ENCODE measurements around the gene MZB1. TPM values are rescaled to one million over a fixed set of nuclear protein-coding genes. Genes with fewer than 3 reads are reported as not detected.

The MZB1 gene
- total RNA-seq, 4 donors from 2014 or later: 1.1 to 6.0 TPM; not detected in 2

- intact Hi-C loops (cut with DNase I): no loop called here
These were observed 9.9 kb downstream of the MZB1 start for GRCh38 chr5:139379626-139380449.

DNA sequence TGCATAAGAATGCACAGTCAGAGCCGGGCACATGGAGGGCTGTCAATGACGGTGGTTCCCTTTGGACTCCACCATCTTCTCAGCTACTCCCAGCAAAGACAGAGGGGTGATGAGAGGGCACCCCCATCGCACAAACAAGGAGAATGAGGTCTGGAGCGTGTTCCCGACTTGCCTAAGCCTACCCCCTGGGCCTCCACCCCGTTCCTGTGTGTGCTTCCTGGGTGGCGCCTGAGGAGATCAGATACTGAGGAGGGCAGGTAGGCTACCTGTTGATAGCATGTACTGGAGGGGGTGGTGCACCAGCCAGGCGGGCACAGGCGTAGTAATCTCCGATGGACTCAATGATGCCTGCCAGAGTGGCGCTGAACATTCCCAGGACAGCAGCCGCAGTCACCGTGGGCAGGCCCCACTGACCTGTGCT lies 10.8 kb downstream of the MZB1 start:
- 83 to 87% methylated on average over 12 to 13 of the region's 13 CpGs for WGBS, 2 donors
- intact Hi-C loops (cut with DNase I): no loop called here
- peaks cover 3% of the 10 kb centered on the region in 2 donors for H3K4me1 ChIP-seq
- no peaks in the 10 kb centered on the region for H3K9me3 ChIP-seq
- H3K27ac ChIP-seq: no peak overlapping the region
- no peak for DNase-seq
- TF ChIP-seq POLR2A (IDR thresholded peaks at IDR 0.05) (no peak), CTCF (IDR thresholded peaks at IDR 0.05) (no peak)
- no peaks in the 10 kb centered on the region for H3K27me3 ChIP-seq
- H3K4me3 ChIP-seq (replicated peaks in 1 of 3): no peak overlapping the region
- H3K36me3 ChIP-seq: no peaks in the 10 kb centered on the region

More at GRCh38 chr5:139379626-139380449, 9.9 kb downstream of the MZB1 start:
- 88% methylated on average over 11 to 15 of the region's 15 CpGs for WGBS, 2 donors
- no peak overlapping the region for H3K4me3 ChIP-seq (replicated peaks in 1 of 3)
- no peak for TF ChIP-seq CTCF (IDR thresholded peaks at IDR 0.05)
- no peak for TF ChIP-seq POLR2A (IDR thresholded peaks at IDR 0.05)
- H3K36me3 ChIP-seq: no peaks in the 10 kb centered on the region
- H3K9me3 ChIP-seq: no peaks in the 10 kb centered on the region
- no peaks in the 10 kb centered on the region for H3K27me3 ChIP-seq
- H3K27ac ChIP-seq: no peak overlapping the region
- peaks cover 0 to 9% of the 10 kb centered on the region in 2 donors for H3K4me1 ChIP-seq
- no peak for DNase-seq

DNA sequence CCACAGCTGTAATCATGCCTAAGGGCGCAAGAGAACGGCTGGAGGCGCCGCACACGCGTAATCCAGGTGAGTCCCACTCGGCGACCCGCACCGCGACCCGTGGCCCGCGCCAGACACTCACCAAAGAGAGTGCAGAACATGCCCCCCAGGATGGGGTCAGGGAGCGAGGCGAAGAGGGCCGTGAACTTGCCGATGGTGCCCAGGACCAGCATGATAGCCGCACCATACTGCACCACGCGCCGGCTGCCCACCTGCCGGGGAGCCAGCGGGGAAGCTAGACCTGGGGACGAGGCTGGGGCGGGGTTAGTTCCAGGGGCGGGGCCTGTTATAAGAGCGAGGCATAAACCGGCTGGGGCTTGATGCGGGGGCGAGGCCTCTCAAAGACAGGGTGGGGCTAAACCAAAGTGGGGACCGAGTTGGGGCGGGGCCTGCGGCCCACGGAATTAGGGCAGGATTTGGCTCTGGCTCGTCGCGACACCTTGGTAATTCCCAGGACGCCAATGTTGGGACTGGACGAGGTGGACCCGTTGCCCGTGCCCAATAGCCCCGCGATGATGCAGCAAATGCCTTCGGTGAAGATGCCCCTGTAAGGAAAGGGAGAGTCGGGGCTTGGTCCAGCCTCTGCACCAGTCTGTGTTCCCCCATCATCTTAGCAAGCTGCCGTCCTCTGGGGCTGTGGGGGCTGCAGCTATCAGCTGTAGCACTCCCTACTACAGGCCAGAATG lies 11.4 kb downstream of the MZB1 start:
- no peak for TF ChIP-seq CTCF (IDR thresholded peaks at IDR 0.05)
- TF ChIP-seq POLR2A (IDR thresholded peaks at IDR 0.05): no peak
- Histone ChIP-seq H3K9me3 (no peaks in the 10 kb centered on the region), H3K27ac (no peak overlapping the region), H3K4me1 (peaks cover 9 to 10% of the 10 kb centered on the region in 2 donors), H3K4me3 (replicated peaks in 1 of 3) (no peak overlapping the region), H3K36me3 (no peaks in the 10 kb centered on the region), H3K27me3 (no peaks in the 10 kb centered on the region)
- peak in 1 of 2 donors; percentile 24 for DNase-seq
- 53 to 79% methylated on average over 13 to 37 of the region's 47 CpGs for WGBS, 2 donors
- intact Hi-C loops (cut with DNase I): no loop called here

DNA sequence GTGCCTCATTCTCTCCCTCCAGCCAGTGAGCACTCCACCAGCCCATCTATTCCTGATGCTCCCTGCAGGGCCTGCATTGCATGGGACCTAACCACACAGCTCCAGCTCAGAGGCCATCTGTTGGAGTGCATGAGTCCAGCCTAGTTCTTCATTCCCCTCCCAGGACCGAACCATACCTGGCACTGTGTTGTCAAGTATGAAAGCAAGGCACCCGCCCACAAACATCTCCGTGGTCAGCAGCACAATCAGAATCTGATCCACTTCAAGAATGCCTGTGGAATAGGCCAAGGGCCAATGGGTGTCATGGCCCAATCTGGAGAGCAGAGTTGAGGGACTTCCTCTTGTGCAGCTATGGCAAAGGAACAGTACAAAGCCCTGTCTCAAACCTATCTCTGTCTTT lies 12.5 kb downstream of the MZB1 start:
- H3K4me1 ChIP-seq: peaks cover 10 to 11% of the 10 kb centered on the region in 2 donors
- H3K27ac ChIP-seq: no peak overlapping the region
- no peak for TF ChIP-seq POLR2A (IDR thresholded peaks at IDR 0.05)
- no peak for TF ChIP-seq CTCF (IDR thresholded peaks at IDR 0.05)
- H3K4me3 ChIP-seq (replicated peaks in 1 of 3): no peak overlapping the region
- no peak for DNase-seq
- no peaks in the 10 kb centered on the region for H3K27me3 ChIP-seq
- no peaks in the 10 kb centered on the region for H3K36me3 ChIP-seq
- 81 to 97% methylated on average over 3 of the region's 3 CpGs for WGBS, 2 donors
- H3K9me3 ChIP-seq: no peaks in the 10 kb centered on the region
- intact Hi-C loops (cut with DNase I): no loop called here

DNA sequence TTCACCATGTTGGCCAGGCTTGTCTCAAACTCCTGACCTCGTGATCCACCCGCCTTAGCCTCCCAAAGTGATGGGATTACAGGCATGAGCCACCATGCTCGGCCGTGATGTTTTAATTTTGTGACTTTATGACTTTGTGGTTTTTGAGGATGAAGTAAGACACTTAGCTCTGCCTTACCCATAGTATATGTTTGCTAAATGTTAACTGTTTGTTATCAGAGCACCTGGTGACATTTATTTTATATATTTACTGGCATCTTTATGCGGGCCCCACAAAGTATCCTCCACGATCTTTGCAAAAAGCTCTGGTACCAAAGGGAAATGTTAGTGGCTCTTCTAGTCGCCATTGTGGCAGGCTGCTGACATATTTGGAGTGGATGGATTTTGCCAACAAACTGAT lies 13.3 kb downstream of the MZB1 start:
- Histone ChIP-seq H3K27ac (no peak overlapping the region), H3K4me1 (peaks cover 10 to 11% of the 10 kb centered on the region in 2 donors), H3K9me3 (no peaks in the 10 kb centered on the region), H3K36me3 (no peaks in the 10 kb centered on the region), H3K4me3 (replicated peaks in 1 of 3) (no peak overlapping the region), H3K27me3 (no peaks in the 10 kb centered on the region)
- DNase-seq: no peak
- WGBS, 2 donors: 92 to 95% methylated on average over 7 of the region's 7 CpGs
- intact Hi-C loops (cut with DNase I): no loop called here
- no peak for TF ChIP-seq POLR2A (IDR thresholded peaks at IDR 0.05)
- no peak for TF ChIP-seq CTCF (IDR thresholded peaks at IDR 0.05)

Measured in thyroid gland (tissue), 4 donors.